CD4-positive, alpha-beta T cell treated with Interleukin-4 for 4 hours (primary cell): ENCODE data around the gene RPS6KA2.
A peak's percentile ranks its signal among the peaks of the same experiment; 100 is the strongest.

Experiments used
- DNase-seq: peaks from one replicate; pipeline ENCODE4 v3.0.0-alpha.2; 2020

RPS6KA2 gene

DNA sequence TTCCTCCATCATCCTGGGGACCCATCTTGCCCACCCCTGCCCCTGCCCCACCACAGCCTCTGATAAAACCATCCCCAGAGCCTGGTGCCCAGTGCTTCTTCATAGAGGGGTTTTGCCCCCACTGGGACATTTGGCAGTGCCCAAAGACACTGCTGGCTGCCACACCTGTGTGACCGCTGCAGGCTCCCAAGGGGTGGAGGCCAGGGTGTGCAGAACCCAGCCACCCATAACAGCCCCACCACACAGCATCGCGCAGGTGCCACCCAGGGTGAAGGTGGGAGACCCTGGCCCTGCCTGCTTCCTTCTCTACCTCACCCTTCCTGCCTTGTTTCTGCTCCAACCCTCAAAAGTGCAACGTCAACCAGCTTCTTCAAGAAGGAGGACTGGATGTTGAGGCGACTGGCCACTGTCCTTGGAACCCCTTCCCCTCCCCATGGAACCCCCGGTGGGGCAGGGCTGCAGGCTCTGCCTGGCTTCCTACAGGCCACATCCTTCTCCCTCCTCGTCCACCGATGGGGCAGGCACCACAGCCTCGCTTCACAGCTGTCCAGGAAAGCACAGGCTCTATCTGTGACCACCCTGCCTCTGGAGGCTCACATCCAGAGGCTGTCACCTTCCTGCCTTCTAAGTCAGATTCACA, 165.1 kb downstream of the RPS6KA2 start:
- no peak for DNase-seq

DNA sequence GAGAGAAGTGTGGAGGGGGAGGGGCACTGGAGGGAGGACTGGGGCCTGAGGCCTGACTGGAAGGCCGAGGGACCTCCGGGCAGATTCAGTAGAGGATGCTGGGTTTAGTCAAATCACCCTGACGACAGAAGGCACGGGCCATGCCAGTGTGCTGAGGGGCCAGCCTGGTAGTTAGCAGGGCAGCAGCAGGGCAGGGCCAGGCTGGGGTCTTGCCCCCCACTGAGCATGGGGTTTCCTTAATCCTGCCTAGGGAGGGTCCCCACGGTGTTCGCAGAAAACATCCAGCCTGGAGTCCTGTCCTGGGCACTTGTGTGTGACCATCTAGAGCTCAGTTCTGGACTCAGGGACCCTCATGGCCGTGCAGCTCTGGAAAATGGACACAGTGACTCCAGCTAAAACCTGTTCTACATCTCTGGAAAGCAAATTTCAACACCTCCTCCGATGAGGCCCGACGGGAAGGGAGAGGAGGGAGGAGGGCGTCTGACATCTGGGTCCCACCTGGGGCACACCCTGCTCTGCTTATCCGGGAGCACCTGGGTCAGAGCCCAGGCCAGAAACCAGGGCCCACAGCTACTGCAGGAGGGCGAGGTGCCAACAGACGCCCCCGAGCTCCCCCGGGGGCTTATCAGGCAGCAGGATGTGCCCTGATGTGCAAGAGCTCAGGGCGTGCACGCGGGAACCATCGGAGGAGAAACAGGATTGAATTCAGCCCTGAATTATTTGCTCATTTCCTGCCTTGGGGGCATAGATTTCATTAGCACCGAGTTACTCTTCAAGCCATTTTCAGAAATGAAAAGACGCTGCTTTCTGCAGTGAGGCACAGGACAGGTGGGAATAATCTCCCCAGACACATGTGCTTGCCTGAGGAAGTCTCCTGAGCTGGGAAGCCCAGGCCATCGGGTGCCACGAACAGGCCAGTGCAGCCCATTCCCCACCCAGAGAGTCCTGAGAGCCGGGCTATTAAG, 166.3 kb downstream of the RPS6KA2 start:
- no peak for DNase-seq

- no peak for DNase-seq
These were observed 167.1 kb downstream of the RPS6KA2 start for GRCh38 chr6:166459906-166460305.

GRCh38 chr6:166459272-166459671, 167.8 kb downstream of the RPS6KA2 start:
- no peak for DNase-seq

GRCh38 chr6:166456395-166457156, 170.5 kb downstream of the RPS6KA2 start:
- peak; percentile 42 for DNase-seq

- no peak for DNase-seq
These were observed 172.1 kb downstream of the RPS6KA2 start for GRCh38 chr6:166454692-166455515.

GRCh38 chr6:166453651-166454050, 173.4 kb downstream of the RPS6KA2 start:
- no peak for DNase-seq

DNA sequence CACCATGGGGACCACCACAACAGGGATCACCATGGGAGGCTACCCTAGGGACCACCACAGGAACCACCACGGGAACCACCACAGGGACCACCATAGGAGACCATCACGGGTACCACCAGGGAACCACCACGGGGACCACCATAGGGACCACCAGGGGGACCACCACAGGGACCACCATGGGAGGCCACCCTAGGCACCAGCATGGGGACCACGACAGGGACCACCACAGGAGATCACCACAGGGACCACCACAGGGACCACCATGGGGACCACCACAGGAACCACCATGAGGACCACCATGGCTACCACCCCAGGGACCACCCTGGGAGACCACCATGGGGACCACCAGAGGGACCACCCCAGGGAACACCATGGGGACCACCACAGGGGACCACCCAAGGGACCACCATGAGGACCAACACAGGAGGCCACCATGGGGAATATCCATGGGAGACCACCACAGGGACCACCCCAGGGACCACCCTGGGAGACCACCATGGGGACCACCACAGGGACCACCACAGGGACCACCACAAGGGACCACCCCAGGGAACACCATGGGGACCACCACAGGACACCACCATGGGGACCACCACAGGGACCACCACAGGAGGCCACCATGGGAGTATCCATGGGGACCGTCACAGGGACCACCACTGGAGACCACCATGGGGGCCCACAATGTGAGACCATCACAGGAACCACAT, 176.7 kb downstream of the RPS6KA2 start:
- no peak for DNase-seq

GRCh38 chr6:166449641-166450040, 177.4 kb downstream of the RPS6KA2 start:
- DNase-seq = no peak

DNA sequence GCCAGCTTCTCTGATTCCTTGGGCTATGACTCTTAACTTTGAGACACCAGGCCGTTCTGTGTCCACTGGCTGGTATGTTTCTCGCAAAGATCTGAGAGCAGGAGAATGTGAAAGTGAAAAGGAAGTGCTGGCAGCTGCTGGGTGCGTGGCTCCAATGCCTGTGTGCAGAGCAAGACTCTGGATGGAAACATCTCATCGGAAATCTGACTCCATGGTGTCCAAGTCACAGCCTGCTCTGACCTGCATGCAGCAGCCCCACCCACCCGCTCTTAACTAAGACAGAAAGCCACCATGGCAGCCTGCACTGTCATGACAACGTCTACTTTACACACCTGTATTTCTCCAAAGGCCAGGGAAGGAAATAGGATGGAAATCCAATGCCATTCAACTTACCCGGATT, 178.0 kb downstream of the RPS6KA2 start:
- no peak for DNase-seq

DNA sequence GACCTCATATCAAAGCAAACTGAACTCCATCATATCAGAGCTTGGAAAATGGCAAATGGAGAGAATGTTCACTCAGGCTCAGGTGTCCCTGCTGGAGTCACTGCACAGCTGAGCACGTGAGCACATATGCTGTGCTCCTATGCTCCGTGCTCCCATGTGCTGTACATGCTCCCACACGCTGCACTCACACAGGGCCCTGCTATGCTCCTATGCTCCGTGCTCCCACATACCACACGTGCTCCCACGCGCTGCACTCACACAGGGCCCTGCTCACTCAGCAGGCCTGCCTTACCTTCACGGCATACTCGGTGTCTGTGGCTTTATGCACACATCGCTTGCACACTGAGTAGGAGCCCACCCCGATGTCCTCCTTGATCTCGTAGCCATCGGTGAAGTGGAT, 178.6 kb downstream of the RPS6KA2 start:
- no peak for DNase-seq

GRCh38 chr6:166446567-166447065, 180.4 kb downstream of the RPS6KA2 start:
- no peak for DNase-seq

DNA sequence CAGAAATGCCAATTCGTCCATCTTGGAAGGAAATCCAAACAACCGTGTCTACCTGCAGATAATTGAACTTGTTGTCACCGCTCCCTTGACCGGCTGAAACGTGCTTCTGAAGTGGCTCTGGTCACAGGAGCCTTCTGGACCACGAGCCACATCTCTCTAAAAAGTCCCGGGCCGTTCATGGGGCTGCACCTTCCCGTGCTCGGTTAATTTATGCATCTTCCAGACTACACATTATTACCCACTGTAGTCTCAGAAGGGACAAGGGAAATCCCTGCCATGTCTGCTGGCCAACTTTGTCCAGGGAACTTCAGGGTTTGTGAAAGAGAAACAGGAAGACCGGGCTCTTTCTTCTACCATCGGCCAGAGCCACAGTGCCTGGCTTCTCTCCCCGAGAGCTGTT, 180.9 kb downstream of the RPS6KA2 start:
- no peak for DNase-seq

DNA sequence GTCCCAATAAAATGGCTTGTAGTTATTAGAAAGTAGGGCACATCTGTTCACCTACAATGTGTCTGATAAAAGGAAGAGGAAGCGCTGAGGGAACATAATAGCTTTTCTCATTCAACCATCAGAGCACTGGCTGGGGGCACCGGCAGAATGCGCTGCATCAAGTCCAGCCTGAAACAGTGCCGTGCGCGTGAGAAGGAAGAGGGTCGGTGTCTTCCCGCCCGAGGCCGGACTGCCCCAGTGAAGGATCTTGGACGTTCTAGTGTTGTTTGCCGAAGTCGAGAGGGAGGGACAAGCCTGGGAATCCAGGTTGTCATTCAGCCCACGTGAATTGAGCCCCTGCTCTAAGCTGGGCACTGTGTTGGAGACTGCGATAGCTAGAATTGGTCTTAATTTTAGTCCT, 182.6 kb downstream of the RPS6KA2 start:
- DNase-seq = no peak

DNA sequence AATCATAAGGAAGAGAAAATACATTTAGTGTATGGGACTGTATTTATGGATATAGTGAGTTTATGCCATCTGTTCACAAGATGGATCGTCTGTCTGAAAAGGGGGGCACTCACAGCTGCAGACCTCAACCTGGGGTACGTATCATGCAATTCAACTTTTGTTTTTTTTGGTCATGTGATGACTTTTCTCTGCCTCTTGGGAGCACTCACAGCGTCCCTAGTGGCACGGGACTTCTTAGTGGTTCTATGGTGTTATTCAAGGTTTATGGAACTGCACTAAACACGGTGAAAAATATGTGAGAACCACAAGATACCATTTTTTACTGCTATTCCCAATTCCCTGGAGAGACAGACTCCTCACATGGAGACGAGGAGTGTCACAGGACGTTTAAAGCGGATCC, 183.9 kb downstream of the RPS6KA2 start:
- no peak for DNase-seq

- no peak for DNase-seq
These were observed 184.8 kb downstream of the RPS6KA2 start for GRCh38 chr6:166442131-166442685.

GRCh38 chr6:166441325-166442078, 185.5 kb downstream of the RPS6KA2 start:
- DNase-seq = no peak

- no peak for DNase-seq
These were observed 186.3 kb downstream of the RPS6KA2 start for GRCh38 chr6:166440729-166441128.

GRCh38 chr6:166440106-166440505, 186.9 kb downstream of the RPS6KA2 start:
- no peak for DNase-seq

- no peak for DNase-seq
These were observed 187.5 kb downstream of the RPS6KA2 start for GRCh38 chr6:166439366-166440091.
